SK-N-SH treated with all-trans-retinoic acid at 6 μM for 48 hours (cell line): Measurements from ENCODE around the gene KDM2B.

Experiments used
- ATAC-seq: fragments of 200-7000 bp; cut with Tn5 transposase; 3 replicates; pipeline ENCODE4 v1.9.1; 2020; ENCODE audit warnings: mild to moderate bottlenecking, moderate library complexity
- ARNTL ChIP-seq: fragments of 450-650 bp; formaldehyde crosslinking; IDR thresholded peaks from 2 replicates; pipeline ENCODE4 v1.5.0; 2020; ENCODE audit warnings: low read depth, mild to moderate bottlenecking, moderate library complexity, borderline replicate concordance
- BACH2 ChIP-seq: fragments of 250-450 bp; sonication (Bioruptor Pico); IDR thresholded peaks from 2 replicates; pipeline ENCODE4 v1.9.0; 2021; ENCODE audit warnings: mild to moderate bottlenecking, borderline replicate concordance
- ESRRG ChIP-seq: fragments of 250-450 bp; sonication (Bioruptor Pico); IDR thresholded peaks from 2 replicates; pipeline ENCODE4 v1.6.1; 2021; ENCODE audit warnings: mild to moderate bottlenecking
- GLIS3 ChIP-seq: fragments of 250-450 bp; sonication (Bioruptor Pico); IDR thresholded peaks from 2 replicates; pipeline ENCODE4 v1.5.0; 2020; ENCODE audit warnings: mild to moderate bottlenecking, moderate library complexity
- RARB ChIP-seq: fragments of 250-450 bp; sonication (Bioruptor Pico); IDR thresholded peaks from 2 replicates; pipeline ENCODE4 v1.8.0; 2021; ENCODE audit warnings: mild to moderate bottlenecking, moderate library complexity
- SNAI2 ChIP-seq: fragments of 250-450 bp; sonication (Bioruptor Pico); IDR thresholded peaks from 2 replicates; pipeline ENCODE4 v1.5.0; 2020; ENCODE audit warnings: mild to moderate bottlenecking, moderate library complexity
- TCF4 ChIP-seq: fragments of 250-450 bp; sonication (Bioruptor Pico); IDR thresholded peaks from 2 replicates; pipeline ENCODE4 v1.8.0; 2021; ENCODE audit warnings: mild to moderate bottlenecking, moderate library complexity, borderline replicate concordance
- ZC3H10 ChIP-seq: fragments of 250-450 bp; sonication (Bioruptor Pico); IDR thresholded peaks from 2 replicates; pipeline ENCODE4 v1.5.1; 2021; ENCODE audit warnings: mild to moderate bottlenecking, moderate library complexity
- ZFP3 ChIP-seq: fragments of 250-450 bp; sonication (Bioruptor Pico); IDR thresholded peaks from 2 replicates; pipeline ENCODE4 v1.5.0; 2020; ENCODE audit warnings: mild to moderate bottlenecking, moderate library complexity
- ZFP30 ChIP-seq: fragments of 450-650 bp; formaldehyde crosslinking; IDR thresholded peaks from 2 replicates; pipeline ENCODE4 v1.5.0; 2022; ENCODE audit warnings: mild to moderate bottlenecking, moderate library complexity
- ZNF565 ChIP-seq: fragments of 450-650 bp; formaldehyde crosslinking; conservative IDR thresholded peaks from 2 replicates; pipeline ENCODE4 v1.5.0; 2020; ENCODE audit warnings: low read depth, mild to moderate bottlenecking, moderate library complexity
- ZNF70 ChIP-seq: fragments of 450-650 bp; formaldehyde crosslinking; IDR thresholded peaks from 2 replicates; pipeline ENCODE4 v1.5.0; 2020; ENCODE audit warnings: mild to moderate bottlenecking, moderate library complexity
- TF ChIP-seq, protein P1 (sequence below): fragments of 250-450 bp; sonication (Bioruptor Pico); IDR thresholded peaks from 2 replicates; pipeline ENCODE4 v1.5.1; 2021; ENCODE audit warnings: mild to moderate bottlenecking, moderate library complexity
- TF ChIP-seq, protein P2 (sequence below): fragments of 250-450 bp; sonication (Bioruptor Pico); IDR thresholded peaks from 2 replicates; pipeline ENCODE4 v1.5.0; 2020; ENCODE audit warnings: mild to moderate bottlenecking, moderate library complexity
- TF ChIP-seq, protein P3 (sequence below): fragments of 250-450 bp; sonication (Bioruptor Pico); IDR thresholded peaks from 2 replicates; pipeline ENCODE4 v1.8.0; 2020; ENCODE audit warnings: mild to moderate bottlenecking, moderate library complexity, borderline replicate concordance
- TF ChIP-seq, protein P4 (sequence below): fragments of 250-450 bp; sonication (Bioruptor Pico); IDR thresholded peaks from 2 replicates; pipeline ENCODE4 v1.8.0; 2021; ENCODE audit warnings: low read depth, mild to moderate bottlenecking, moderate library complexity, borderline replicate concordance
- TF ChIP-seq, protein P5 (sequence below): fragments of 250-450 bp; sonication (Bioruptor Pico); IDR thresholded peaks from 2 replicates; pipeline ENCODE4 v1.5.1; 2020; ENCODE audit warnings: low read depth, mild to moderate bottlenecking, moderate library complexity

The KDM2B gene

DNA sequence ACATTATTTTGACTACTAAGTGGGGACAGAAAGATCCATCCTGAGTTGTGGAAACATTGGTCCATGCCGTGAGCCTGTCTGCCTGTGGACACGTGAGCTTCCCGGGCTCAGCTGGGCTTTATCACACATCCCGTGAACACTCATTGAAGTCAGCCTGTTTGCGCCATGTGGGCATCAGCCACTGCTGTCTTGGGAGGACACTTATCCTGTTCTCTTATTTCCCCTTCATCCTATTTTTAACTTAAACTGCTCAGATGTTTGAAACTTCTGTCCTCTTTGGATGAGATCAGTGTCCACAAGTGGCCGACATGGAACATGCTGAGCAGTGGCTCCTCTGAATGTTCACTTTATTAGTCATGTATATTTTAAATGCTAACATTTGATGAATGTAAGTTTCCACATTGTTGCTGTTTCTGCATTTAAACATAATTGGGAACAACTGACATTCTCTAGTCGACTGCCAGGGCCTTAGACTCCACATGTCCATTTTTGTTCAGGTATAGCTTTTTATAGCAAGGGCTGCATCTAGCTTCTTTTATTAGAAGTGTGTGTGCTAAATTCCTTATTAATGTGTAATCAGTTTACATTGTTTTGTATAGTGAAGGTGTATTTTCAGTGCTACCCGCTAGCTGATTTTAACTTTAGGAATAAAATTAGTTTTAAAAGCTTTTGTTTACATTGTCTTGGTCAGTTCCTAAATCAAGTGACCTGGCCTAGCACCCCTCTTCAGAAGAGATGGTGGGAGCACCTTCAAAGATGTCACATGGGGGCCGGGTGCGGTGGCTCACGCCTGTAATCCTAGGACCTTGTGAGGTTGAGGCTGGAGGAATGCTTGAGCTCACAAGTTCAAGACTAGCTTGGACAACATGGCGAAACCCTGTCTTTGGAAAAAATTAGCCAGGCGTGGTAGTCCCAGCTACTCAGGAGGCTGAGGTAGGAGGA is 156.9 kb downstream of the KDM2B start:
- TF ChIP-seq, protein P1, sequence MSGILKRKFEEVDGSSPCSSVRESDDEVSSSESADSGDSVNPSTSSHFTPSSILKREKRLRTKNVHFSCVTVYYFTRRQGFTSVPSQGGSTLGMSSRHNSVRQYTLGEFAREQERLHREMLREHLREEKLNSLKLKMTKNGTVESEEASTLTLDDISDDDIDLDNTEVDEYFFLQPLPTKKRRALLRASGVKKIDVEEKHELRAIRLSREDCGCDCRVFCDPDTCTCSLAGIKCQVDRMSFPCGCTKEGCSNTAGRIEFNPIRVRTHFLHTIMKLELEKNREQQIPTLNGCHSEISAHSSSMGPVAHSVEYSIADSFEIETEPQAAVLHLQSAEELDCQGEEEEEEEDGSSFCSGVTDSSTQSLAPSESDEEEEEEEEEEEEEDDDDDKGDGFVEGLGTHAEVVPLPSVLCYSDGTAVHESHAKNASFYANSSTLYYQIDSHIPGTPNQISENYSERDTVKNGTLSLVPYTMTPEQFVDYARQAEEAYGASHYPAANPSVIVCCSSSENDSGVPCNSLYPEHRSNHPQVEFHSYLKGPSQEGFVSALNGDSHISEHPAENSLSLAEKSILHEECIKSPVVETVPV (CRISPR knock-in tag): no peak
- TF ChIP-seq, protein P2, sequence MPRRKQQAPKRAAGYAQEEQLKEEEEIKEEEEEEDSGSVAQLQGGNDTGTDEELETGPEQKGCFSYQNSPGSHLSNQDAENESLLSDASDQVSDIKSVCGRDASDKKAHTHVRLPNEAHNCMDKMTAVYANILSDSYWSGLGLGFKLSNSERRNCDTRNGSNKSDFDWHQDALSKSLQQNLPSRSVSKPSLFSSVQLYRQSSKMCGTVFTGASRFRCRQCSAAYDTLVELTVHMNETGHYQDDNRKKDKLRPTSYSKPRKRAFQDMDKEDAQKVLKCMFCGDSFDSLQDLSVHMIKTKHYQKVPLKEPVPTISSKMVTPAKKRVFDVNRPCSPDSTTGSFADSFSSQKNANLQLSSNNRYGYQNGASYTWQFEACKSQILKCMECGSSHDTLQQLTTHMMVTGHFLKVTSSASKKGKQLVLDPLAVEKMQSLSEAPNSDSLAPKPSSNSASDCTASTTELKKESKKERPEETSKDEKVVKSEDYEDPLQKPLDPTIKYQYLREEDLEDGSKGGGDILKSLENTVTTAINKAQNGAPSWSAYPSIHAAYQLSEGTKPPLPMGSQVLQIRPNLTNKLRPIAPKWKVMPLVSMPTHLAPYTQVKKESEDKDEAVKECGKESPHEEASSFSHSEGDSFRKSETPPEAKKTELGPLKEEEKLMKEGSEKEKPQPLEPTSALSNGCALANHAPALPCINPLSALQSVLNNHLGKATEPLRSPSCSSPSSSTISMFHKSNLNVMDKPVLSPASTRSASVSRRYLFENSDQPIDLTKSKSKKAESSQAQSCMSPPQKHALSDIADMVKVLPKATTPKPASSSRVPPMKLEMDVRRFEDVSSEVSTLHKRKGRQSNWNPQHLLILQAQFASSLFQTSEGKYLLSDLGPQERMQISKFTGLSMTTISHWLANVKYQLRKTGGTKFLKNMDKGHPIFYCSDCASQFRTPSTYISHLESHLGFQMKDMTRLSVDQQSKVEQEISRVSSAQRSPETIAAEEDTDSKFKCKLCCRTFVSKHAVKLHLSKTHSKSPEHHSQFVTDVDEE: no peak
- no peak for TF ChIP-seq ZFP3 (CRISPR knock-in tag)
- TF ChIP-seq ZNF70 (CRISPR knock-in tag): no peak
- no peak for TF ChIP-seq ZNF565 (CRISPR knock-in tag)
- no peak for TF ChIP-seq ZC3H10 (CRISPR knock-in tag)
- TF ChIP-seq, protein P3, sequence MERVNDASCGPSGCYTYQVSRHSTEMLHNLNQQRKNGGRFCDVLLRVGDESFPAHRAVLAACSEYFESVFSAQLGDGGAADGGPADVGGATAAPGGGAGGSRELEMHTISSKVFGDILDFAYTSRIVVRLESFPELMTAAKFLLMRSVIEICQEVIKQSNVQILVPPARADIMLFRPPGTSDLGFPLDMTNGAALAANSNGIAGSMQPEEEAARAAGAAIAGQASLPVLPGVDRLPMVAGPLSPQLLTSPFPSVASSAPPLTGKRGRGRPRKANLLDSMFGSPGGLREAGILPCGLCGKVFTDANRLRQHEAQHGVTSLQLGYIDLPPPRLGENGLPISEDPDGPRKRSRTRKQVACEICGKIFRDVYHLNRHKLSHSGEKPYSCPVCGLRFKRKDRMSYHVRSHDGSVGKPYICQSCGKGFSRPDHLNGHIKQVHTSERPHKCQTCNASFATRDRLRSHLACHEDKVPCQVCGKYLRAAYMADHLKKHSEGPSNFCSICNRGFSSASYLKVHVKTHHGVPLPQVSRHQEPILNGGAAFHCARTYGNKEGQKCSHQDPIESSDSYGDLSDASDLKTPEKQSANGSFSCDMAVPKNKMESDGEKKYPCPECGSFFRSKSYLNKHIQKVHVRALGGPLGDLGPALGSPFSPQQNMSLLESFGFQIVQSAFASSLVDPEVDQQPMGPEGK: no peak
- no peak for TF ChIP-seq GLIS3 (CRISPR knock-in tag)
- no peak for TF ChIP-seq TCF4 (CRISPR knock-in tag)
- no peak for TF ChIP-seq RARB (CRISPR knock-in tag)
- no peak for TF ChIP-seq ZFP30
- no peak for TF ChIP-seq ESRRG
- TF ChIP-seq, protein P4, sequence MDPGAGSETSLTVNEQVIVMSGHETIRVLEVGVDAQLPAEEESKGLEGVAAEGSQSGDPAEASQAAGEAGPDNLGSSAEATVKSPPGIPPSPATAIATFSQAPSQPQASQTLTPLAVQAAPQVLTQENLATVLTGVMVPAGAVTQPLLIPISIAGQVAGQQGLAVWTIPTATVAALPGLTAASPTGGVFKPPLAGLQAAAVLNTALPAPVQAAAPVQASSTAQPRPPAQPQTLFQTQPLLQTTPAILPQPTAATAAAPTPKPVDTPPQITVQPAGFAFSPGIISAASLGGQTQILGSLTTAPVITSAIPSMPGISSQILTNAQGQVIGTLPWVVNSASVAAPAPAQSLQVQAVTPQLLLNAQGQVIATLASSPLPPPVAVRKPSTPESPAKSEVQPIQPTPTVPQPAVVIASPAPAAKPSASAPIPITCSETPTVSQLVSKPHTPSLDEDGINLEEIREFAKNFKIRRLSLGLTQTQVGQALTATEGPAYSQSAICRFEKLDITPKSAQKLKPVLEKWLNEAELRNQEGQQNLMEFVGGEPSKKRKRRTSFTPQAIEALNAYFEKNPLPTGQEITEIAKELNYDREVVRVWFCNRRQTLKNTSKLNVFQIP (CRISPR knock-in tag): no peak
- TF ChIP-seq BACH2 (CRISPR knock-in tag): no peak
- no peak for TF ChIP-seq ARNTL (CRISPR knock-in tag)
- TF ChIP-seq, protein P5, sequence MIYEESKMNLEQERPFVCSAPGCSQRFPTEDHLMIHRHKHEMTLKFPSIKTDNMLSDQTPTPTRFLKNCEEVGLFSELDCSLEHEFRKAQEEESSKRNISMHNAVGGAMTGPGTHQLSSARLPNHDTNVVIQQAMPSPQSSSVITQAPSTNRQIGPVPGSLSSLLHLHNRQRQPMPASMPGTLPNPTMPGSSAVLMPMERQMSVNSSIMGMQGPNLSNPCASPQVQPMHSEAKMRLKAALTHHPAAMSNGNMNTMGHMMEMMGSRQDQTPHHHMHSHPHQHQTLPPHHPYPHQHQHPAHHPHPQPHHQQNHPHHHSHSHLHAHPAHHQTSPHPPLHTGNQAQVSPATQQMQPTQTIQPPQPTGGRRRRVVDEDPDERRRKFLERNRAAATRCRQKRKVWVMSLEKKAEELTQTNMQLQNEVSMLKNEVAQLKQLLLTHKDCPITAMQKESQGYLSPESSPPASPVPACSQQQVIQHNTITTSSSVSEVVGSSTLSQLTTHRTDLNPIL: no peak
- TF ChIP-seq SNAI2 (CRISPR knock-in tag): no peak
- ATAC-seq: no peak

DNA sequence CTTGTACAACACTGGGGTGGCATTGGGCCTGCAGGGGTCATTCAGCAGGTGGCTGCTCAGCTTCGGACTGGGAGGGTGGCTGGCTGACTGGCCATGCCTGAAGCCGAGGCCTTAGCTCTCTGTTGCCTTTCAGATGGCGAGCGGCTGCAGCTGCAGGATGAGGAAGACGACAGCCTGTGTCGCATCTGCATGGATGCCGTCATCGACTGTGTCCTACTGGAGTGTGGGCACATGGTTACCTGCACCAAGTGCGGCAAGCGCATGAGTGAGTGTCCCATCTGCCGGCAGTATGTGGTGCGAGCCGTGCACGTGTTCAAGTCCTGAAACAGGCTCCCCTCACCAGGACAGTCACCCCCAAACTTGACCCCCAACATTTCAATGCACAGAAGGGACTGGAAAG is 157.6 kb downstream of the KDM2B start:
- no peak for ATAC-seq

More for the DNA sequence above, 157.6 kb downstream of the KDM2B start:
- TF ChIP-seq, protein P1 (CRISPR knock-in tag): no peak
- TF ChIP-seq SNAI2 (CRISPR knock-in tag) (no peak), ZNF70 (CRISPR knock-in tag) (no peak)
- TF ChIP-seq, protein P5: no peak
